ENCODE measurements around the gene PTCHD4. TPM values are rescaled to one million over a fixed set of nuclear protein-coding genes. Genes with fewer than 3 reads are reported as not detected.
"Not testable (repeated sequence)": the region's sequence is repeated elsewhere in the genome, so short reads cannot be mapped to it uniquely, and the experiment has no call there.

The PTCHD4 gene
- total RNA-seq, 1 donor from 2014 or later, result 1.3 TPM

- DNase-seq (ENCODE audit: low read depth), result no peak
- H3K4me3 ChIP-seq (ENCODE audit: low read depth, low read length), result no peak overlapping the region
Observed at GRCh38 chr6:48136856-48137255, 25.9 kb upstream of the PTCHD4 start.

DNA sequence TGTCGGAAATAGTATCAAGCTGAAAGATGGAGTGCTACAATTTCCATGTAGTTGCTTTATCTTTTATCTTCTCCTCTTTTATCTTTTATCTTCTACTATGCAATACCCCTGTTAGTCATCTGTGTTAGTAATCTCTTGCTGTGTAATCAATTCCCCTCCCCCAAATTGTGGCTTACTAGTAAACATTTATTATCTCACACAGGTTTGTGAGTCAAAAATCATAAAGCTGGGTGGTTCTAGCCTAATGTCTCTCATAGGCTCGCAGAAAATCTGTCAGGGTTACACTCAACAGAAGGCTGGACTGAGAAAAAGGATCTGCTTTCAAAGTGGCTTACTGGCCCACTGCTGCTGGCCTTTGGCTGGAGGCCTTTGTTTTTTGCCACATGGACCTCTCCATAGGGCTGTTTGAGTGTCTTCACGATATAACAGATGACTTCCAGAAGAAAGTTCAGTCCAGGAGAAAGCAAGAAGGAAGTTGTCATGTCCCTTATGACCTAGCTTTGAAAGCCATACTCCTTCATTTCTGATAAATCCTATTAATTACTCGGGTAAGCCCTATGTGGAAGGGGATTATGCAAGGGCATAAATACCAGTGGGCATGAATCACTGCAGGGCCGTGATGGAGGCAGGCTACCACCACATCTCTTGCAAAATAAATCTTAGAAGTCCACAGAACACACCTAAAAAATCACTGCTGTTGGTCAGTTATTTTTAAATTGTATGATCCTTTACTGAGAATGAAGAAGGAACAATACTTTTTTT lies 24.5 kb upstream of the PTCHD4 start:
- DNase-seq (ENCODE audit: low read depth), result peak; percentile 65
- no peak for TF ChIP-seq CTCF (conservative IDR thresholded peaks at IDR 0.05; ENCODE audit: low read depth, low read length)
- no peak overlapping the region for H3K4me3 ChIP-seq (ENCODE audit: low read depth, low read length)

More at GRCh38 chr6:48136856-48137255, 25.9 kb upstream of the PTCHD4 start:
- TF ChIP-seq CTCF (conservative IDR thresholded peaks at IDR 0.05; ENCODE audit: low read depth, low read length), result no peak

- no peak overlapping the region for H3K4me3 ChIP-seq (ENCODE audit: low read depth, low read length)
- DNase-seq (ENCODE audit: low read depth), result no peak
- TF ChIP-seq CTCF (conservative IDR thresholded peaks at IDR 0.05; ENCODE audit: low read depth, low read length), result no peak
Observed at GRCh38 chr6:48134246-48134645, 23.2 kb upstream of the PTCHD4 start.

GRCh38 chr6:48123601-48124000 lies 12.6 kb upstream of the PTCHD4 start:
- no peak for TF ChIP-seq CTCF (conservative IDR thresholded peaks at IDR 0.05; ENCODE audit: low read depth, low read length)
- no peak for DNase-seq (ENCODE audit: low read depth)
- no peak overlapping the region for H3K4me3 ChIP-seq (ENCODE audit: low read depth, low read length)

GRCh38 chr6:48121983-48122749 lies 11.2 kb upstream of the PTCHD4 start:
- not testable (repeated sequence) for H3K4me3 ChIP-seq (ENCODE audit: low read depth, low read length); DNase-seq (ENCODE audit: low read depth)

- DNase-seq (ENCODE audit: low read depth), result no peak
- no peak overlapping the region for H3K4me3 ChIP-seq (ENCODE audit: low read depth, low read length)
- no peak for TF ChIP-seq CTCF (conservative IDR thresholded peaks at IDR 0.05; ENCODE audit: low read depth, low read length)
Observed at GRCh38 chr6:48116699-48117645, 6.0 kb upstream of the PTCHD4 start.

DNA sequence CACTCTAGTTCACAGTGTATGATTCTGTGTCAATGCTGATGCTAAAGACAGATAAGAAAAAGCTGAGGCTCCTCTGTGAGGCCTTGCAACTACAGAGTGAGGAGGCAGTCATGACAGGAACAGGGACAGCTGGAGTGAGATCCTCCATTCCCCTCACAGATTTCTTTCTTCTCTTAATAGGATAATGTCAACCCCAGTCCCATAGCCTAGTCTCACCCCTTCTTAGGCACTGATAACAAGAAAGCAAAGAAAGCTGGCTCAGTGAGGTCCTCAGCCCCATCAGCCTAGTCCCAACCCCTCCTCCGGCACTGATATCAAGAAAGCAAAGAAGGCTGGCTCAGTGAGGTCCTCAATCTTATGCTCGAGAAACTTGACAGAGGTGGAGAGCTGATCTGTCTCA lies 2.1 kb upstream of the PTCHD4 start:
- DNase-seq (ENCODE audit: low read depth), result no peak
- TF ChIP-seq CTCF (conservative IDR thresholded peaks at IDR 0.05; ENCODE audit: low read depth, low read length), result no peak
- no peak overlapping the region for H3K4me3 ChIP-seq (ENCODE audit: low read depth, low read length)

Data from epithelial cell of proximal tubule (primary cell).